Muscle of back (tissue), 11 donors: ENCODE data around the gene EPHB2. TPM values are rescaled to one million over a fixed set of nuclear protein-coding genes. Genes with fewer than 3 reads are reported as not detected.

Experiments used
- DNase-seq, 3 donors: peaks; one replicate each; pipeline versions ENCODE4 v3.0.0 to v3.0.0-alpha.2; 2013
- polyA plus RNA-seq, 10 donors: library from polyadenylated mRNA; unstranded; fragments of 120-200 nt; gene quantifications; one replicate each; pipeline ENCODE4 v1.2.1, GENCODE V29; 2013; ENCODE audit not compliant: insufficient read length in 10 of 10

The EPHB2 gene
- polyA plus RNA-seq, 10 donors = 15.9 to 26.2 (median 22.5) TPM

GRCh38 chr1:22717037-22717760, 6.6 kb downstream of the EPHB2 start:
- DNase-seq = no peak

- no peak for DNase-seq
These were observed 10.7 kb downstream of the EPHB2 start for GRCh38 chr1:22721122-22721873.

GRCh38 chr1:22722901-22723550, 12.4 kb downstream of the EPHB2 start:
- DNase-seq = no peak

- DNase-seq = no peak
These were observed 17.2 kb downstream of the EPHB2 start for GRCh38 chr1:22727873-22728272.

GRCh38 chr1:22728751-22729399, 18.2 kb downstream of the EPHB2 start:
- DNase-seq = peak in 1 of 3 donors; percentile 63

- no peak for DNase-seq
These were observed 18.7 kb downstream of the EPHB2 start for GRCh38 chr1:22729400-22729773.

- DNase-seq = no peak
These were observed 19.3 kb downstream of the EPHB2 start for GRCh38 chr1:22729912-22730311.

- peak in 2 of 3 donors; percentile 40 to 72 for DNase-seq
These were observed 21.5 kb downstream of the EPHB2 start for GRCh38 chr1:22731924-22732720.

GRCh38 chr1:22733643-22734042, 23.0 kb downstream of the EPHB2 start:
- no peak for DNase-seq

- DNase-seq = peak in 1 of 3 donors; percentile 56
These were observed 26.0 kb downstream of the EPHB2 start for GRCh38 chr1:22736501-22737080.

GRCh38 chr1:22737374-22738068, 26.9 kb downstream of the EPHB2 start:
- no peak for DNase-seq

- DNase-seq = no peak
These were observed 27.4 kb downstream of the EPHB2 start for GRCh38 chr1:22738069-22738435.

GRCh38 chr1:22738522-22738921, 27.9 kb downstream of the EPHB2 start:
- no peak for DNase-seq

- DNase-seq = peak in 2 of 3 donors; percentile 63 to 88
These were observed 29.2 kb downstream of the EPHB2 start for GRCh38 chr1:22739648-22740385.

GRCh38 chr1:22741118-22741517, 30.5 kb downstream of the EPHB2 start:
- no peak for DNase-seq

- peak in 1 of 3 donors; percentile 24 for DNase-seq
These were observed 35.3 kb downstream of the EPHB2 start for GRCh38 chr1:22745669-22746585.

GRCh38 chr1:22747021-22747734, 36.5 kb downstream of the EPHB2 start:
- peak in 1 of 3 donors; percentile 49 for DNase-seq

- DNase-seq = no peak
These were observed 37.1 kb downstream of the EPHB2 start for GRCh38 chr1:22747735-22748073.
